GM18519 (cell line): ENCODE measurements around the gene HDAC7.

ENCODE experiments used
- ATAC-seq: cut with Tn5 transposase; IDR thresholded peaks from one replicate; pipeline ENCODE4 v1.9.1; 2021; ENCODE audit warnings: mild to moderate bottlenecking, moderate library complexity; ENCODE audit not compliant: unreplicated experiment, low FRiP score

The HDAC7 gene

GRCh38 chr12:47798382-47798948, 21.2 kb downstream of the HDAC7 start:
- ATAC-seq = no peak

DNA sequence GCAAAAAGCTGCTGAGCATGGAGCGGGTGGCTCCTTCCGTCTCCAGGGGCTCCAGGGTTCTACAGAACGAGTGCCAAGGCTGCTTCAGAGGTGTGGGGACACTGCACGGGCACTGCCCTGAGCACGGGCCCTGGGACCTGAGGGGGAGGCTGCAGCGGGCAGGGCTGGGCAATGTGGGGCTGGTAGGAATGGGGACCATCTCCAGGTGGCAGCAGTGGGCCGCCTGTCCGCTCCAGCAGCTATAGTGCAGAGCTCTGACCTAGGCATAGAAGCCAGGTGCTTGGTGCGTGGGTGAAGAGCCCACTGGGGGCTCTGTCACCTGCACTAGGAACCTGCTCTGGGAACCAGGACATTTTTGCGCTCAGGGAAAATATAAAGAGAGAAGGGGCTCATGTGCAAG, 22.3 kb downstream of the HDAC7 start:
- ATAC-seq = no peak

DNA sequence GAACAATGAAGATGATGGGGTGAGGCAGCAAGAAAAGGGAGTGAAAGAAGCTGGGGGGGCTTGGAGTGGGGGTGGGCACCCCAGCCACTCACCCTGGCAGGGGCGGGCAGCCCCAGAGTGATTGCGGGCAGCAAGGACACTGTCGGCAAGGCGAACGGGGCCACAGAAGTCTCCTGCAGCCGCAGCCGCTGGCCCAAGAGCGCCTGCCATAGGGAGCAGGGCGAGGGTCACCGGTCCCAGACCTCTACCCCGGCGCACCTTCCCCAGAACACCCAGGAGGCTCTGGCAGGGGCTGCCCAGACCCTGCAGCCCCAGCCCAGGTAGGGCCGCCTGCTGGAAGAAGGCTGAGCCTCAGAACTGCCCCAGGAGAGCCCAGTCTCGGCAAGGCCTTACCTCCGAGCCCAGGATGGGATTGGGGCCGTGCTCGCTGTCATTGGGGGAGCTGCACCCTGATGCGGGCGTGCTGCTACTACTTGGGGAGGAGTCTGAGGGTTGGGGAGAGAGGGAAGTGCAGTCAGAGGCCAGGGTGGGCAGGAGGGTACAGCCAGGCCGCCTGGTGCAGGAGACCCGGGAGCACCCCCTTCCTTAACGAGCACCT, 23.8 kb downstream of the HDAC7 start:
- ATAC-seq = no peak

DNA sequence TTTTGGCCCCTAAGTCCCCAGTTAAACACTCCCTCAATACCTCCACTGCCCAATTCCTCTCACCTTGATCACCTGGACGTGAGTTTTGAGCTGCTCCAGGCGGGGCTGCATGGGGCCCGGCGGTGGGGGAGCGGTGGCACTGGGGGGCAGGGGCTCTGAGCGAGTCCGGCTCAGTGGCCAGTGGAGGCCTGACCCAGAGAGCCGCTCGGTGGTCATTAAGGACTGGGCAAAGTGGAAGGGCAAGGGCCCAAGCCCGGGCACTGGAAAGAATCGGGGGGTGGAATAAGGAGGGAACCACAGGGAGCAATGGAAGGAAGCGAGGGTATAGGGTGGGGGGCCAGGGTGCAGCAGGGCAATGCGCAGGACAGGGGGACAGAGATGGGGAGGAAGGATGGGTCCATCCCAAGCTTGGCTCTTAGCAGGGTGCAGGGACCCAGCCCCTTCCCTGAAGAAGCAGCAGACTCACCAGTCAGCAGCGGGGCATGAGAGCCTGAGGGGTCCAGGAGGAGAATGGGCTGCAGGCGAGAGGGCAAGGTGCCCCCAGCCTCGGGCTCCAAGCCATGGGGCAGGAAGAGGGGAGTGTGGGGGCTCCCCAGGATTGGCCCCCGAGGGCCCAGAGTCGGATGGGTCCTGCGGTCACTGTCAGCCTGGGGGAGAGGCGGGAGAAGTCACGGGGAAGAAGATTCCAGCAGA, 24.4 kb downstream of the HDAC7 start:
- ATAC-seq = no peak

DNA sequence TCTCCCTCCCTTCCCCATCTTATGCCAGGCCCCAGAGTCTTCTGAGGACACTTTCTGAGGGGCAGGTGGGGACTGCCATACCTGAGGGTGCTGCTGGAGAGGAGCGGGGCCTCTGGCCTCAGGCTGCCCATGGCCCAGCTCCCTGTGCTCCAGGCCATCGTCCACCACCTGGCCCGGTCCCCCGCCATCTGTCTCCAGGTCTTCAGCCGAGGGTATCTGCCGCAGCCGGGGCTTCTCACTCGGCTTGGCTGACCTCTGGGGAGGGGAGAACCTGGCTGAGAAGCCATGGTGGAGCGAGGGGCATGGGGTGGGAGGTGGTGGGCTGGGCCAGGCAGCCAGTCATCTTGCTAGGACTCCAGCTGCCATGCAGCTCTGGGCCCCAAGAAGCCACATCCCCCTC, 25.0 kb downstream of the HDAC7 start:
- ATAC-seq = no peak

- ATAC-seq = no peak
These were observed 26.6 kb downstream of the HDAC7 start for GRCh38 chr12:47793015-47793681.

DNA sequence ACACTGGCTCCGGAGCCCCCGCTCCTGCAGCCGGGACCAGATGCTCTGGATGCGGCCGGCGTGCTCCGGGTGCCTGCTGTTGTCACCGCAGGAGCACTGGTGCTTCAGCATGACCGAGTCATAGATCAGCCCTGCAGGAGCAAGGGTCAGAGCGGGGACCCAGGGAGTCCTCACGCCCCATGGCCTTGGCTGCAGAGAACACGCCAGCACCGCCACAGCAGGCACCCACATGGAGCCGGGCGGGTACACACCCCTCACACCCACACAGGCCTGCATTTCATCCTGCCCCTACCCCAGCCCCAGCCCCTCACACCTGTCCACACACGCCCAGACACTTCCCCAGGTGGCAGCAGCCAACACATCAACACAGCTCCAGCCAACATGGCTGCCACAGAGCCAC, 27.8 kb downstream of the HDAC7 start:
- ATAC-seq = no peak

- no peak for ATAC-seq
These were observed 28.4 kb downstream of the HDAC7 start for GRCh38 chr12:47791351-47791746.

DNA sequence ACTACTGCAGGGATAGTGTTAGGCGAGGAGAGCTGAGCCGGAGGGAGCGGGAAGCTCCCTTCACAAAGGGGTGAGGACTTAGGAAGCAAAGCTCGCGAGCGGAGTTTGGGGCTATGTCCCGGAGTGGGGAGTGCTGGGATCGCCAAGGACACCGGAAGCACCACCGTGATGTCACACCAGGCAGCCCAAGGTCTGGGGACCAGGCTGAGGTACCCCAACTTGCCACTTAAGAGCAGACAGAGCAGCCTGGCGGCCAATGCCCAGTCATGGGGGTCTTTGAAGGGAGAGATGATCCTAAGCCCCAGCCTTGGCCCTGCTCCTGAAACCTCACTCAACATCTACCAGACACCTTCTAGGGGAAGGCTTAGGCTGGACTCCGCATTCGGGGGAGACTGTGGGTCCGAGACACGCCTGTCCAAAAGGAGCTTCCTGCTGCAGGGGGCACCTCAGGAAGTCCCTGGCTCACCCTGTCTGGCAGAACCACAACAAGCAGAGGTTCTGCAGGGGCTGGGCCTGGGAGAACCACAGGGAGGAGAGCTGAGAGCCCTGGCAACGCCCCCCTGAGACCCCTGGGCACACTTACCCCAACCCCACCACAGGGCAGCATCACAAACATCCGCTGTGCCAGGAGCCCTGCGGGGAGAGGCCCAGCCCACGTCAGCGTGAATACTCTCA, 28.9 kb downstream of the HDAC7 start:
- ATAC-seq = no peak

- no peak for ATAC-seq
These were observed 29.8 kb downstream of the HDAC7 start for GRCh38 chr12:47789712-47790489.

DNA sequence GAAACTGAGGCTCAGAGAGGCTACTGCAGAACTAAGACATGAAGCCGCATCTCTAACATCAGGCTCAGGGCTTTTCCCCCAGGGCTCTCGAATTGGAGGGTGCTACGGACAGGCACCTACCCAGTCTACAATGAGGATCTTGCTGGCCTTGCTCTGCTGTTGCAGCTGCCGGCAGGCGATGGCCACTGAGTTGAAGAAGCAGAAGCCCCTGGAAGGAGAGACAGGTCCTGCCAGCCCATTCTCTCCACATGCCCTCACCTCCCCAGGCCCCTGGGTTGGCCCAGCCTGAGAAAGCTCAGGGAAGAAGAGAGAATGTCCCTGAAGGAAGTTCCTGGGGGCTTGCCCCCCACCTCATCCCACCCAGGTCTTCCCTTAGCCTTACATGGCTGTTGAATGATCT, 30.6 kb downstream of the HDAC7 start:
- no peak for ATAC-seq

DNA sequence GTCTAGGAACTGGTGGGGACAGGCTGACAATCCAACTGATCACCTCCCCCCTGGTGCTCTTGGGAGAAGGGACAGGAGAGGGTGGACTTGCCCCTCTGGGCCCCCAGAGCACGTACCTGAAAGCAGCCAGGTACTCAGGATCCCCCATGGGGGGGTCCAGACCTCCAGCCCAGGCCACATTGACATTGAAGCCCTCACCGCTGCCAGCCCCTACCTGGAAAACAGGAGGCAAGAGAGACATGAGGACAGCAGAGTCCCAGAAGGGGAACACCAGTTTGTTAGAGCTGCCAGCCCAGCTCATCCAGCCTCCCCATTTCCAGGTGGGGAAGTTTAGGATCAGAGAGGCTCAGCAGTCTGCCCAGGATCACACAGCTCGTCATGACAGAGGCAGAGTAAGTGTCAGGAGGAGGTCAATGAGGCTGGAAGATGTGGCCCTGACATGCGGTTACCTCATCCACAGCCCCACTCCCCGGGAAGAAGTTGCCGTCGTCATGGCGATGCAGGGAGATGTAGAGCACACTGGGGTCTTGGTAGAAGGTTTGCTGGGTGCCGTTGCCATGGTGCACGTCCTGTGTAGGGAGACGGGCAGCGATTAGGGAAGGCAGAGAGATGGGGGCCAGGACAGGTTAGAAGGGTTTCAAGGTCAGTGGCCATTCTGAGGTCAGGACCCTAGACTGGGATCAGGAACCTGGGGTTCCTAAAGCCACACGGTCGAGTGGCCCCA, 31.9 kb downstream of the HDAC7 start:
- no peak for ATAC-seq

GRCh38 chr12:47786662-47787280, 32.9 kb downstream of the HDAC7 start:
- ATAC-seq = no peak

GRCh38 chr12:47785887-47786661, 33.6 kb downstream of the HDAC7 start:
- ATAC-seq = no peak

DNA sequence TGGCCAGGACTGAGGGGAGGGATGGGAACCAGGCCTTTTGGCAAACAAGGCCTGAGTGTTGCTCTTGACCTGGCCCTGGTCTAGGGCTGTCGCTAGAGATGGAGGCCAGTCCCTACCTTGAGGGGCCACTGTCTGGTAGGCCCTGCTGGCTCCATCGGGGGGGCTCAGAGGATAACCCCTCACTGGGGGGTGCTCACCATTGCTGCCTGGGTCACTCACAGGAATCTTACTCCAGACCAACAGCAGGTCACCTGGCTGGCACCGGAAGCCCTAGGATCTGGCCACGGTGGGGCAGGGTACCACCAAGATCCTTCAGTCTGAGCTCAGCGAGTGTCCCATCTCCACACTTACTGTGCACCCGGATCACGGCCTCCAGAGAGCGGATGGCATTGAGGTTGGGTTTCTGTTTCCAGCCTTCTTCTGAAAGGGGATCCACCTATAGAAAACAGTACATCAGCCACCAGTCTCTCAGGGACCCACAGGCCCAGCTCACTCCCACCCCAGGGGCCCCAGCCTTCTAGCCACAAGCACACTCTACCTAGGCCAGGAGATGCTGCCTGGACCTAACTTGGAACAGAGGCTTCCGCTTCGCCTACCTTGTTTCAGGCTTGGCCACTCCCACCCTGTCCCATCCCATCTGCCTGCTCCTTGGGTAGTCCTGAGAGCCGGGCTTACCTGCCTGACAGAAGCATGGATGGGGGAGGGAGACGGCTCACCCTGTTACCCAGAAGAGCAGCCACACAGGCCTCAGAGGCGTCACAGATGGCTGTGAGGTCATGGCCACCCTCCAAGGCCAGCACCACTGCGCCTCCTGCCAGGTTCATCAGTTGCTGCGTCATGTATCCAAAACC, 34.4 kb downstream of the HDAC7 start:
- no peak for ATAC-seq

- no peak for ATAC-seq
These were observed 35.6 kb downstream of the HDAC7 start for GRCh38 chr12:47783821-47784819.
